Fibroblast of peridontal ligament (primary cell): ENCODE results near the gene PKD2L1.
"Not testable (repeated sequence)": the region's sequence is repeated elsewhere in the genome, so short reads cannot be mapped to it uniquely, and the experiment has no call there.

Experiments used
- DNase-seq: peaks from one replicate; pipeline ENCODE4 v3.0.0-alpha.2; 2010; ENCODE audit errors: extremely low read depth

Gene PKD2L1

DNA sequence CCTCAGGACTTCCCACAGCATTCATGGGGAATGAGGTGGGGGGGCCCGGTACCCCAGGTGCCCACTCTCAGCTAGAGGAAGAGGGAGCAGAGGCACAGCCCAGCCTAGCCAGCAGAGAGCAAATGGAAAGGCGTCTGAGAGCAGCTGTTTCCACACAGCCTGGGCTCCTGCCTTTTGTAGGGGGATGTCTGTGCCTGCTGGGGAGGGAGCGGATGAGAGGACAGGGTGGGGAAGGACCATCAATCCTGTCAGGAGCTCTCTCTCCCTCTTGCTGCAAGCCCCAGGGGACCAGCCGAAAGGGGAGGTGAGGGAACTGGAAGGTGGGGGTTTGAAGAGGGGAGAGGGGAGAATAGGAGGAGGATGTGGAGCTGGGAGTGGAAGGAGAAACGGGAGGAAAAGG, at the start of gene PKD2L1:
PKD2L1 (minus strand) TSS at position 150 of the 400 bp plus-strand sequence; CDS start at position 25, 125 bp downstream.
- DNase-seq: no peak

DNA sequence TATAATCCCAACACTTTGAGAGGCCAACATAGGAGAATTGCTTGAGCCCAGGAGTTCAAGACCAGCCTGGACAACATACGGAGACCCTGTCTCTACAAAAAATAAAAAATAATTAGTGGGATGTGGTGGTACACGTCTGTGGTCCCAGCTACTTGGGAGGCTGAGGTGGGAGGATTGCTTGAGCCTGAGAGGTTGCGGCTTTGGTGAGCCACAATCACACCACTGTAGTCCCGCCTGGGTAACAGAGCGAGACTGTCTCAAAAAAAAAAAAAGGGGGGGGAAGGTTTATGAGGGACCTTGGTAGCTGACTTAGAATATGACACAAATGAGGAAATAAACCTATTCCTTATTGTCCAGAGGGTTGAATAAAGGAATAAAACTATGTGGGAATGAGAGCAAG, 47.8 kb upstream of the PKD2L1 start:
- no peak for DNase-seq

DNA sequence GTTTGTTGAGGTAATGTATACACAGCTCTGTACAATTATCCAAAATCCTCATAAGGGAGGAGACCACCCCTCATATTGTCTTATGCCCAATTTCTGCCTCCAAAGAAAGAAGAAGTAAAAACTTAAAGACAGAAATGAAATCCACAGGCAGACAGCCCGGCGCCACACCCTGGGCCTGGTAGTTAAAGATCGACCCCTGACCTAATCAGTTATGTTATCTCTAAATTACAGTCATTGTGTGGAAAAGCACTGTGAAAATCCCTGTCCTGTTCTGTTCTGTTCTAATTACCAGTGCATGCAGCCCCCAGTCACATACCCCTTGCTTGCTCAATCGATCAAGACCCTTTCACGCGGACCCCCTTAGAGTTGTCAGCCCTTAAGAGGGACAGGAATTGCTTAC, 46.6 kb upstream of the PKD2L1 start:
- not testable (repeated sequence) for DNase-seq

DNA sequence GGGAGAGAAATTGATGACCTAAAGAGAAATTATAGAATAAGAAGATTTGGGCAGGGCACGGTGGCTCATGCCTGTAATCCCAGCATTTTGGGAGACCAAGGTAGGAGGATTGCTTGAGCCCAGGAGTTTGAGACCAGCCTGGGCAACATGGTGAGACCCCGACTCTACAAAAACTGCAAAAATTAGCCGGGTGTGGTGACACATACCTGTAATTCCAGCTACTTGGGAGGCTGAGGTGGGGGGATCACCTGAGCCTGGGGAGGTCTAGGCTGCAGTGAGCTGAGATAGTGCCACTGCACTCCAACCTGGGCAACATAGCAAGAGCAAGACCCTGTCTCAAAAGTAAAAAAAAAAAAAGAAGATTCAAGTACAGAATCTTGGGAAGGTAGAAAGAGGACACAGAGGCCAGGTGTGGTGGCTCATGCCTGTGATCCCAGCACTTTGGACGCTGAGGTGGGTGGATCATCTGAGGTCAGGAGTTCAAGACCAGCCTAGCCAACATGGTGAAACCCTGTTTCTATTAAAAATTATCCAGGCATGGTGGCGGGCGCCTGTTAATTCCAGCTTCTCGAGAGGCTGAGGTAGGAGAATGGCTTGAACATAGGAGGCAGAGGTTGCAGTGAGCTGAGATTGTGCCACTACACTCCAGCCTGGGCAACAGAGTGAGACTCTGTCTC, 44.8 kb upstream of the PKD2L1 start:
- not testable (repeated sequence) for DNase-seq

DNA sequence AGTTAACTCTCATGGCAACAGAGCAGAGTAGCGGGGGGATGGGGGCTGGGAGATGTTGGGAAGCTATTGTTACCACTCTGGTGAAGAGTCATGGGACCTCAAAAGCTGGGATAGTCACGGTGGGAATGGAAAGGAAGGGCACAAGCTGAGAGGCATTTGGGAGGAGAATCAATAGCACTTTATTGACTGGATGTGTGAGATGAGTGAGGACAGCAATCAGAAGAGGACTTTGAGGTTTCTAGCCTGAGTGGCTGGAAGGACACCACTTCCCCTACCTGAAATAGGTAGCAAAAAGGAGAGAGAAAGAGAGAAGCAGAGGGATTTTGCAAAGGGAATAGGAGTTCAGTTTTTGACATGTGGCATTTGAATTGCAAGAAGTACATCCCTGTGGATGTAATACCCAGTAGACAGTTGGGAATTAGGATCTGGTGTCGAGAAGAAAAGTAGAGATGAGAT, 44.2 kb upstream of the PKD2L1 start:
- no peak for DNase-seq

DNA sequence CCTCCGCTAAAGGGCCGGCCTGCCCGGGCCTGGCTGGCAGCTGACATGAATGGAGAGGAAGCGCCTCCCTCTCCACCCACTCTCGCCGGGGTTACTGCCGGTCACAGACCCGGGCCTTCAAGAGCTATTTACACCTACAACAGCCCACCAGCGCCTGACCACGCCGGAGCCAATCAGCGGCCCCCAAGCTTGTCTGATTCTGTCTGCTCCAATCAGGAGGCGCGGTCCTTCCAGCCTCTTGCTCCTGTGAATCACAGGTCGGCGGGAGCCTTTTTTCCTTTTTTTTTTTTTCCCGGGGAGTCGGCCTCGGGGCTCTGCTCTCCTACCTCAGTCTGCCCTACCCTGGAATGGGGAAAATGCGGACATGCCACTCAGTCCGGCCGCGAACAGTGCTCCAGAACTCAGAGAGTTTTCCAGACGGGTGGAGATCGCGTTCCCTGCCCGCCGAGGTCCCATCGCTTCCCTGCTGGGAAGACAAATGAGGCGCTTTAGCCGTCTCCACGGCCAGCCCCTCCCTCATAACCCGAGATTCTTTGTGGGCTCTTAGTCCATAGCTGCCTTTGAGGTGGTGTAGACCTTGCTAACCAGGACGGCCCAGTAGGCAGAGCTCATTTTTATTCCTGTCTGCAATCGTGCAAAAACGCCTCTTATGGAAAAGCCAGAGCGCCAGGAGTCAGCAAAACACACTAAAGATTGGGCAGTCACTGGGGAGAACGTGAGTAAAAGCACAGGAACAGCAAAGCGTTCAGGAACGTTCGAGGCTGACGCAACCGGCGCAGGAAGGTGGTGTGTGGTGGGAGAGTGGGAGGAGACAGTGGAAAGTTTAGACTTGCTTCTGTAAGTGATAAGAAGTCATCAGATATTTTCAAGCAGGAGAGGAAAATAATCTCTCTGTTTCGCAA, 43.5 kb upstream of the PKD2L1 start:
- peak; percentile 99 for DNase-seq

DNA sequence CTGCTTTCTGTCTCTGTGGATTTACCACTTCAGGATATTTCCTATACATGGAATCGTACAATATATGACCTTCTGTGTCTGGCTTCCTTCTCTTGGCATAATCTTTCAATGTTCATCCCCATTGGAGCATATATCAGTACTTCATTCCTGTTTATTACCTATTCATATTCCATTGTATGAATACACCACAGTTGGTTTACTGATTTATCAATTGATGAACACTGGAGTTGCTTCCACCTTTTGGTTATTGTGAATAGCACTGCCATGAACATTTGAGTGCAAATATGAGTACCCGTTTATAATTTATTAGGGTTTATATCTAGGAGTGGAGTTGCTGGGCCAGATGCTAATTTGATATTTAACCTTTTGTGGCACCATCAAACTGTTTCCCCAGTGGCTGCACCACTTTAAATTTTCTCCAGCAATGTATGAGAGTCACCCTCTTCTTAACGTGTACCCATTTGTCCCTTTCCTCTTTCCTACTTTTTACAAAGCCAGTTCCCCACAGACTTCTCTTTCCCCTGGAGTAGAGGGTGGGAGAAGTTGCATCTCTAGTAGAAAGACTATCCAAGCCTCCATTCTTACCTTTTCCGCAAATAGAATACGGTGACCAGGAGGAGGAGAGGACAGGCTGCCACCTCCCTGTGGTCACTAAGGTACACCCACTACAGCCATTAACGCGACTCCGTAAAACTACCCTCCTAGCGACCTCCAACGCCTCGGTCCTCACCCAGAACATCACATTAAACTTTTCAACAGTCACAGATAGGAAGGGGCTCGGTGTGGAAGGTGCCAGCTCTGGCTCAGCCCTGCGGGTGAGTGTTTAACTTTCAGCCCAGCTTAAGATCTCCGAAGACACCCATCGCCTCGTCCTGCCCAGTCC, 42.6 kb upstream of the PKD2L1 start:
- DNase-seq: no peak

DNA sequence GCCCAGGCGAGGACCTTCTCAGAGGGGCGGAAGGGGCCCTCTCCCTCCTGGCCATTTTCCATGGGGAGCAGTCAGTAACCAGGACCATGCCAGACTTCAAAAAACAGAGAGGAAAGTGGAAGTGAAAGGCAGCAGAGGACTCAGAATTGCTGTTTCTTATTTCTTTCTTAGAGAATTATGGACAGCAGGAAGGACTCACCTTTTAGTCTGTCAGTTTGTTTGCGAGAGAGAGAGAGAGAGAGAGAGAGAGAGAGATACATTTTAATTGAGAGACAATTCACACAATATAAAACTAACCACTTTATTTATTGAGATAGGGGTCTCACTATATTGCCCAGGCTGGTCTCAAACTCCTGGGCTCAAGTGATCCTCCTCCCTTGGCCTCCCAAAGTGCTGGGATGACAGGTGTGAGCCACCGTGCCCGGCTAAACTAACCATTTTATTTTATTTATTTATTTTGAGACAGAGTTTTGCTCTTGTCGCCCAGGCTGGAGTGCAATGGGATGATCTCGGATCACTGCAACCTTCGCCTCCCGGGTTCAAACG, 41.5 kb upstream of the PKD2L1 start:
- no peak for DNase-seq

DNA sequence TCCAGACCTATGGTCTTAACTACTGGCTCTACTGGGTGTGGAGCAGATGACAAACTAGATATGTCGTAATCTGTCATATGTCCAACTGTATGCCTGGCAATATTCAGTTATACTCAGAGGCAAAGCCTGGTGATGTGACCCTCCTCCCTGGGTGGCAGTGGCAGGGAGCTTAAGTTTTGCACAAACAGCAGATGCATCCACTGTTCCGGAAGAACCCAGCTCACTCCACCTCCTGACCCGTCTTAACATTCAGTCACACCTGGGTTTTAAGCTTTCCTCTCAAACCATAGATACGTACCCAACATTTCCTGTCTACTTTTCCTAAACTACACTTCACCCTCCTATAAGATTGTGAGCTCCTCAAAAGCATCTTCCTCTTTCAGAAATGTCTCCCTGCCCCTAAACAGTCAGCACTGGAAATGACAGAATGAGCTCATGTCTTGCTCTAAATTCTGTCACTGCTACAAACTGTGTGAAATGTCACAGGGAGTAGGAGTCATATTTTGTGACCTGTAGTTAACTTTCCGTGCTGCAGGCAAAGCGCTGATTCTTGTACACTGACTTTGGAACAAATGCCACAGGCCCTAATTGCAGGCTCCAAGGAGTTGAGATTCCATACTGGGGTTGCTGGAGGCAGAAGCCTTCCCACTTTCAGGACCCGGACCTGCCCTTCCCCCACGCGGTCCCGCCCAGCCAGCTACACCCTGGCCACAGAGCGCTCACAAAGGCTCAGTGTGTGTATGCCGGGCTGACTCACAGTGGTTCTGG, 40.9 kb upstream of the PKD2L1 start:
- DNase-seq: peak; percentile 81

DNA sequence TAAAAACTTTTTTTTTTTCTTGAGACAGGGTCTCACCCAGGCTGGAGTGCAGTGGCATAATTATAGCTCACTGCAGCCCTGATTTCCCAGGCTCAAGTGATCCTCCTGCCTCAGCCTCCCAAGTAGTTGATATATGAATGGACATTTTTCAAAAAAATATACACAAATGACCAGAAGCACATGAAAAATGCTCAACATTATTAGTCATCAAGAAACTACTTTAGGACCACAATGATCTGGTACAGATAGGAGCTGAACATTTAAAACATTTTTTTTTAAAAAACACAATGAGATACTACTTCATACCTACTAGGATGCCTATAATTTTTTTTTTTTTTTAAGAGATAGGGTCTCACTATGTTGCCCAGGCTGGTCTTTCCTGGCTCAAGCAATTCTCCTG, 38.7 kb upstream of the PKD2L1 start:
- DNase-seq: no peak

DNA sequence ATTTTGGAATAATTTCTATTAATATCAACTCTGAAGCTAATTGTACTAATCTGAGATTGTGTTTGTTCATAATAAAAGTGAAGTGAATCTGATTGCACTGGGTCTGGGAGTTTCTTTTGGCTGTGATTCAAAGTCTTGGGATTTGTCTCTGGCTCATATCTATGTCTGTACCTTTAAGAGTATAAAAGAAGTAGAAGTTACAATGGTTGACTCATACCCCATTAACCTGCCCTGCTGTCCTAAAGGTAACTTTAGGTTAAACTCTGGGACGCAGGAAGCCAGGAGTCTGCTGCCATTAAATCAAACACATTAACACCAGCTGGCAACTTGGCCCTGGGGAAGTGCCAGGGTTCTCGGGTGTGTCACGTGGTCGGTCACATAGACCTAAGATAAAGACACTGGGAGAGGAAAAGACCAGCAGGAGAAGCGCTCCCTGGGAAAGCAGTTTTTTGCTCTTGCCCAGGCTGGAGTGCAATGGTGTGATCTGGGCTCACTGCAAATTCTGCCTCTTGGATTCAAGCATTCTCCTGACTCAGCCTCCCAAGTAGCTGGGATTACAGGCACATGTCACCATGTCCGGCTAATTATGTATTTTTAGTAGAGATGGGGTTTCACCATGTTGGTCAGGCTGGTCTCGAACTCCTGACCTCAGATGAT, 34.8 kb upstream of the PKD2L1 start:
- DNase-seq: peak; percentile 35

DNA sequence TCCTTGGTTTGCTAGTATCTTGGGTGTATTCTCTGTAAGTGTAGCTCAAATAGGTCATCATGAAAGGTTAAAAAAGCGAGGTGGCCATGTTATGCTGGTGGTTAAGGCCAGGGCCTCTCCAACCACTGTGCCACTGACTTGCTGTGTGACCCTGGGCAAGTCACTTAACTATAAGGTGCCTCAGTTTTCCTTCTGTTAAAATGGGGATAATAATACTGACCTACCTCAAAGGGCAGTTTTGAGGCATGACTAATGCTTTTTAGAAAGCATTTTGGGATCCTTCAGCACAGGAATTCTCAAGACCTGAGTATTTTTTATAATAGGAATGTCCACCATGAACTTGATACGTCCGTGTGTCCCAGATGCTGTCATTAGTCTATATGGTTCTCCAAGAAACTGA, 34.1 kb upstream of the PKD2L1 start:
- DNase-seq: no peak

DNA sequence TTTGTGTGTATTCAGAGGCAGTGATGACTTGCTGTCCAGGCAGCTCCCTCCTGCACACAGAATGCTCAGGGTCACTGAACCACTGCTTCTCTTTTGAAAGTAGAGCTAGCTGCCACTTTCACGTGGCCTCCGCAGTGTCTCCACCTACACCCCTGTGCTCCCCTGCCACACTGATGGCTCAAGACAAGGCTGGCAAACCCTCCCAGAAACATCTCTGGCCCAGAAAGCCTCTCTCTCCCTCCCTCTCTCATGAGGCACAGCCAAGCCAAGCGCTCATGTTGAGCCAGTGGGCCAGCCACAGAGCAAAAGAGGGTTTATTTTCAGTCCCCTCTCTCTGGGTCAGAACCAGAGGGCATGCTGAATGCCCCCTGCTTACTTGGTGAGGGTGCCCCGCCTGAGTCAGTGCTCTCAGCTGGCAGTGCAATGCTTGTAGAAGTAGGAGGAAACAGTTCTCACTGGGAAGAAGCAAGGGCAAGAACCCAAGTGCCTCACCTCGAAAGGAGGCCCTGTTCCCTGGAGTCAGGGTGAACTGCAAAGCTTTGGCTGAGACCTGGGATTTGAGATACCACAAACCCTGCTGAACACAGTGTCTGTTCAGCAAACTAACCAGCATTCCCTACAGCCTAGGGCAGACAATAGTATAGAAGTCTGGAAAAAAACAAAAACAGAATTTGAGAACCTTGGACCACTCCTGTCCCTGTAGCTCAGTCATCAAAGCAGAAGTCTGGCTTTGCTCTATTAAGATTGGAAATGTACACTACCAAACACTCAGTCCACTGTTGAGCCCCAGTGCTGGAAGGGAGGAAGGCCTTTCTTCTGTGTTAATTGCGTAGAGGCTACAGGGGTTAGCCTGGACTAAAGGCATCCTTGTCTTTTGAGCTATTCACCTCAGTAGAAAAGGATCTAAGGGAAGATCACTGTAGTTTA, 32.8 kb upstream of the PKD2L1 start:
- DNase-seq: no peak

DNA sequence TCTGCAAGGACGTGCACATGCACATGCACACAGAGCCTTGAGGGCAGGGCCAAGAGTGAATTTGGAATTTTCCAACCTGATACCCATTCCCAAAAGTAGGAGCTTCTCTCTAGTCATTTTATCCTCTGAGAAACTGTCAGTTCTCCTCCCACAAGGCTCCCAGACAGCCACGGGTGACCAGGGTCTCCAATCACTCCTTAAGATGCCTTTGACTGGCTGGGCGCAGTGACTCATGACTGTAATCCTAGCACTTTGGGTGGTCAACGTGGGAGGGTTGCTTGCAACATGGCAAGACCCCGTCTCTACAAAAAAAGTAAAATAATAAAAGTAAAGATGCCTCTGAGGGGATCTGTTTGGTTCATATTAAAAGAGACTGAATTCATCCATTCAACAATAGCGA, 30.2 kb upstream of the PKD2L1 start:
- DNase-seq: no peak

DNA sequence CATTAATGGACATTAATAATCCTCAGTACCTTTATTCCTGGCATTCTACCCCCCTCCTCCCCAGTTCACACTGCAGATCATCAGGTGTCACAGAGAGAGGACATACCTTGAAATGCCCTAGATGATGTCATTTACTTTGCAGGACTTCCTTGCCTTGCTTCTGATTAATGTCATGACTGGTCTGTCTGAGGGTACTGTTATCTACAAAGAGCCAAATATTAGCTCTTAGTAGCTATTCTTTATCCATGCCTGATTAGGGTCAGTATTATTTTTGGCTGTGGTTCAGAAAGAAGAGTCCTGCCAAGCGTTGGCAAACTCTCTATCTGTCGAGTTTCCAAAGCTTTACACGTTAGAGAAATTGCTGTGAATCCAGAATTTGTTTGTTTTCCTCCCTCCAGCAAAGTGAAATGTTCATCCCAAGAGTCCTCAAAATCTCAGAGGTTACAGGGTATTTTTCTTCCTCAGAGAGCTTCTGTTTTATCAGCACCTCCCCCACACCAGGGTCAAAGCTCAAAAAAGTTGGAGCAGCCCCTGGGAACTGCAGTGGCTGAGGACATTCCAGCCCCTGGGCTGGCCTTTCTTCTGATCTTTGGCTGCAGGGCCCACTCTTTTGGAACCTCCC, 29.6 kb upstream of the PKD2L1 start:
- no peak for DNase-seq

DNA sequence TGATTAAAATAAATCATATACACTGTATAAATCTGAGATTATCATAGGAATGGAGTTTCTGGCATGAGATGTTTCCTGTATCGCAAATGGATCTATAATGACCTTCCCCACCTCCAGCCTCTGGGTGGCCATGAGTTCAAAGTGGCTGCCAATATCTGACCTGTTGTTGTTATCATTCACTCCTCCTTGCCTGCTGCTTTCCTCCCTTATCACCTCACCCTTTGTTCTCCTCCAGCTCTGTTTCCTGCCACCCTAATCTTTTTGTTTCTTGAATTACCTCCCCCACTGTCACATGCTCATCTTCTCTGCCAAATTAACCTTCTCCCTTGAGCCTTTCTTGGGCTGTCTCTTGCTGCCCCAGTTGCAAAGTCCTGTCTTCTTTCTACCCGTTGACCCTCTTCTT, 29.0 kb upstream of the PKD2L1 start:
- no peak for DNase-seq

DNA sequence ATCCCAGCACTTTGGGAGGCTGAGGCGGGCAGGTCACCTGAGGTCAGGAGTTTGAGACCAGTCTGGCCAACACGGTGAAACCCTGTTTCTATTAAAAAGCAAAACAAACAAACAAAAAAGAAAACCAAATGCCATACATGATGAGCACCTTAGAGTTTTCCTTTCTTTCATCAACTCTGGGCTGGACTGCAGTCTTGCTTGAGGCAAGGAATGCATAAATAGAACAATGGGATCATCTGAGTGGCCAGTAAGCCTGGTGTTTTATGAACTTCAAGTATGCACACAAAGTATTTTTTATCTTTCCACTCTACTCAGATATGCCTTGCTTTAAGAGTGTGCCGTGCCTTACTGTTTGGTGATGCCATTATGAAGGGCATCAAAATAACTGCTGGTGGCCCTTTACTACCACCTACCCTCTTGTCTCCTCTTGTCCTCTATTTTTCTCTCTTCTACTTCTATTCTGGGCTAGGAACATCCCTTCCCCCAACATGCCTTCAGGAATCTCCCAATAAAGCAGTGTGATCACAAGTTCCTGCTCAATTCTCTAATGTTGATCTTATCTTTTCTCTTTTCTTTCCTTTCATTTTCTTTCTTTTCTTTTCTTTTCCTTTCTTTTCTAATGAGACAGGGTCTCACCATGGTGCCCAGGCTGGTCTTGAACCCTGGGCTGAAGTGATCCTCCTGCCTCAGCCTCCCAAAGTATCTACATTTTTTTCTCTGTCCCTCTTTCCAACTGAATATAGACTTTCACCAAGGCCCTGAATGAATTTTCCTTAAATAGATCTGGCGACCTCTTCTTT, 27.2 kb upstream of the PKD2L1 start:
- DNase-seq: no peak
